ENCODE results near the gene BPI. TPM values are rescaled to one million over a fixed set of nuclear protein-coding genes. Genes with fewer than 3 reads are reported as not detected.
A peak's percentile ranks its signal among the peaks of the same experiment; 100 is the strongest.
"Not testable (repeated sequence)": the region's sequence is repeated elsewhere in the genome, so short reads cannot be mapped to it uniquely, and the experiment has no call there.

BPI gene
- total RNA-seq, 4 donors from 2014 or later = 0.66 to 0.92 TPM; not detected in 2

- 73% methylated on average over 5 of the region's 5 CpGs for WGBS
- H3K36me3 ChIP-seq = no peaks in the 10 kb centered on the region
- no peak for DNase-seq (ENCODE audit: extremely low spot score)
- peak overlapping the region in 1 of 4 donors; percentile 10 for H3K27ac ChIP-seq (replicated peaks in 1 of 4)
- peaks cover 0 to 8% (median 0%) of the 10 kb centered on the region in 4 donors for H3K27me3 ChIP-seq
- no peak for TF ChIP-seq POLR2A (IDR thresholded peaks at IDR 0.05; ENCODE audit: low read depth)
- no peak for TF ChIP-seq POLR2AphosphoS5 (IDR thresholded peaks at IDR 0.05)
- TF ChIP-seq, protein P1, sequence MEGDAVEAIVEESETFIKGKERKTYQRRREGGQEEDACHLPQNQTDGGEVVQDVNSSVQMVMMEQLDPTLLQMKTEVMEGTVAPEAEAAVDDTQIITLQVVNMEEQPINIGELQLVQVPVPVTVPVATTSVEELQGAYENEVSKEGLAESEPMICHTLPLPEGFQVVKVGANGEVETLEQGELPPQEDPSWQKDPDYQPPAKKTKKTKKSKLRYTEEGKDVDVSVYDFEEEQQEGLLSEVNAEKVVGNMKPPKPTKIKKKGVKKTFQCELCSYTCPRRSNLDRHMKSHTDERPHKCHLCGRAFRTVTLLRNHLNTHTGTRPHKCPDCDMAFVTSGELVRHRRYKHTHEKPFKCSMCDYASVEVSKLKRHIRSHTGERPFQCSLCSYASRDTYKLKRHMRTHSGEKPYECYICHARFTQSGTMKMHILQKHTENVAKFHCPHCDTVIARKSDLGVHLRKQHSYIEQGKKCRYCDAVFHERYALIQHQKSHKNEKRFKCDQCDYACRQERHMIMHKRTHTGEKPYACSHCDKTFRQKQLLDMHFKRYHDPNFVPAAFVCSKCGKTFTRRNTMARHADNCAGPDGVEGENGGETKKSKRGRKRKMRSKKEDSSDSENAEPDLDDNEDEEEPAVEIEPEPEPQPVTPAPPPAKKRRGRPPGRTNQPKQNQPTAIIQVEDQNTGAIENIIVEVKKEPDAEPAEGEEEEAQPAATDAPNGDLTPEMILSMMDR (IDR thresholded peaks at IDR 0.05) = no peak
- no peak for TF ChIP-seq EP300 (IDR thresholded peaks at IDR 0.05)
- H3K9me3 ChIP-seq = no peaks in the 10 kb centered on the region
- intact Hi-C loops (cut with DNase I) = no loop called here
- H3K4me3 ChIP-seq = no peak overlapping the region
- no peaks in the 10 kb centered on the region for H3K4me1 ChIP-seq
Measured at GRCh38 chr20:38372806-38373205, 68.8 kb downstream of the BPI start.

DNA sequence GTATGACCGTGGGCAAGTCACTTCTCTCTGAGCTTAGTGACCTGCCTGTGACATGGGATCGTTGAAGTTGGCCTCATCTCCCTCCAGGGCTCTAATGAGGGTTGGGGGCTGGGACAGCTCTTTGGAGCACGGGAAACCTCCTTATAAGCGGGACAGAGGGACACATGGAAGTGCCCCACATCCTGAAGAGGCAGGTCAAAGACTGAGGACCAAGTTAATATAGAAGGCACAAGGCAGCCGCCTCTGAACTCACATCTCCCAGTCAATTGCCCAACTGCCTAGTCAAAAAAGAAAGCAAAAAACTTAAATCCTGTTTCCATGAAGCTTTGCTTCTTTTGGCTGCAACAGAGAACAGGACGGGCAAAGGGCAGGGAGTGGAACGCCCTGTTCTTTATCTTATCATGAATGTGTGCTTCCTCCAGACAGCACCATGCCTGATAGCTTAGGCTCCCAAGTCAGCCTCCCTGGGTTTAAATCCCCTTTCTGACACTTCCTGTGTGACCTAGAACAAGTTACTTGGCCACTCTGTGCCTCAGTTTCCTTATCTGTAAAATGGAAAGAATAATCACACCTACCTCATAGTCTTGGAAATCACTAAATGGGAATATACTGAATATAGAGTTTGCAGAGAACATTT is 69.4 kb downstream of the BPI start:
- TF ChIP-seq POLR2AphosphoS5 (IDR thresholded peaks at IDR 0.05) (no peak), POLR2A (IDR thresholded peaks at IDR 0.05; ENCODE audit: low read depth) (no peak), EP300 (IDR thresholded peaks at IDR 0.05) (no peak)
- TF ChIP-seq, protein P1 (IDR thresholded peaks at IDR 0.05) = no peak
- 60% methylated on average over 6 of the region's 7 CpGs for WGBS
- H3K4me1 ChIP-seq = no peaks in the 10 kb centered on the region
- H3K9me3 ChIP-seq = no peaks in the 10 kb centered on the region
- no peak for DNase-seq (ENCODE audit: extremely low spot score)
- no peak overlapping the region for H3K4me3 ChIP-seq
- H3K36me3 ChIP-seq = no peaks in the 10 kb centered on the region
- intact Hi-C loops (cut with DNase I) = no loop called here
- H3K27me3 ChIP-seq = peaks cover 0 to 8% (median 0%) of the 10 kb centered on the region in 4 donors
- H3K27ac ChIP-seq (replicated peaks in 1 of 4) = peak overlapping the region in 2 of 4 donors; percentile 10 to 22

GRCh38 chr20:38373898-38374297 is 69.9 kb downstream of the BPI start:
- intact Hi-C loops (cut with DNase I) = no loop called here
- 85% methylated on average over 5 of the region's 5 CpGs for WGBS
- TF ChIP-seq POLR2A (IDR thresholded peaks at IDR 0.05; ENCODE audit: low read depth) (no peak), POLR2AphosphoS5 (IDR thresholded peaks at IDR 0.05) (no peak), EP300 (IDR thresholded peaks at IDR 0.05) (no peak)
- TF ChIP-seq, protein P1 (IDR thresholded peaks at IDR 0.05) = no peak

GRCh38 chr20:38377039-38377685 is 73.2 kb downstream of the BPI start:
- Histone ChIP-seq H3K4me1 (no peaks in the 10 kb centered on the region), H3K27me3 (peaks cover 0 to 11% (median 0%) of the 10 kb centered on the region in 4 donors), H3K36me3 (no peaks in the 10 kb centered on the region), H3K9me3 (no peaks in the 10 kb centered on the region), H3K27ac (replicated peaks in 1 of 4) (no peak overlapping the region), H3K4me3 (no peak overlapping the region)
- 87% methylated on average over 10 of the region's 11 CpGs for WGBS
- TF ChIP-seq, protein P1 (IDR thresholded peaks at IDR 0.05) = no peak
- no peak for TF ChIP-seq POLR2A (IDR thresholded peaks at IDR 0.05; ENCODE audit: low read depth)
- no peak for TF ChIP-seq POLR2AphosphoS5 (IDR thresholded peaks at IDR 0.05)
- TF ChIP-seq EP300 (IDR thresholded peaks at IDR 0.05) = no peak
- intact Hi-C loops (cut with DNase I) = no loop called here
- no peak for DNase-seq (ENCODE audit: extremely low spot score)

More at GRCh38 chr20:38373898-38374297, 69.9 kb downstream of the BPI start:
- Histone ChIP-seq H3K36me3 (no peaks in the 10 kb centered on the region), H3K27ac (replicated peaks in 1 of 4) (no peak overlapping the region), H3K27me3 (peaks cover 0 to 8% (median 0%) of the 10 kb centered on the region in 4 donors), H3K4me3 (no peak overlapping the region), H3K9me3 (no peaks in the 10 kb centered on the region), H3K4me1 (no peaks in the 10 kb centered on the region)
- no peak for DNase-seq (ENCODE audit: extremely low spot score)

DNA sequence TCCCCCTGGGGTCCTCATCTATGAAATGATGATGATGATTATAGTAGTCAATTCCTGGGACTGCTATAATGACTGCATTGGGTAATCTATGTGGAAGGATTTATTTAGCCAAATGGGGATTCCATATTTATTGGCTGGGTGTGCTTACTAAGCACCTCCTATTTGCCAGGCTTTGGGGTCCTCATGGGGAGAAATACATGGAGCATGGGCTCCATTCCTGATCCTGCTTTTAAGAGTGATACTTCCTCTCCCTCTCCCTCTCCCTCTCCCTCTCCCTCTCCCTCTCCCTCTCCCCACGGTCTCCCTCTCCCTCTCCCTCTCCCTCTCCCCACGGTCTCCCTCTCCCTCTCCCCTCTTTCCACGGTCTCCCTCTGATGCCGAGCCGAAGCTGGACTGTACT is 73.9 kb downstream of the BPI start:
- not testable (repeated sequence) for H3K4me3 ChIP-seq

More for the DNA sequence above, 73.9 kb downstream of the BPI start:
- intact Hi-C loops (cut with DNase I); H3K4me1 ChIP-seq; H3K36me3 ChIP-seq; H3K9me3 ChIP-seq; H3K27ac ChIP-seq (replicated peaks in 1 of 4); DNase-seq (ENCODE audit: extremely low spot score): not testable (repeated sequence)
- peaks cover 0 to 11% (median 0%) of the 10 kb centered on the region in 4 donors for H3K27me3 ChIP-seq
- 92% methylated on average over 4 of the region's 5 CpGs for WGBS
